ENCODE results near the gene DNAAF2.
"Not testable (repeated sequence)": the region's sequence is repeated elsewhere in the genome, so short reads cannot be mapped to it uniquely, and the experiment has no call there.

DNAAF2 gene

DNA sequence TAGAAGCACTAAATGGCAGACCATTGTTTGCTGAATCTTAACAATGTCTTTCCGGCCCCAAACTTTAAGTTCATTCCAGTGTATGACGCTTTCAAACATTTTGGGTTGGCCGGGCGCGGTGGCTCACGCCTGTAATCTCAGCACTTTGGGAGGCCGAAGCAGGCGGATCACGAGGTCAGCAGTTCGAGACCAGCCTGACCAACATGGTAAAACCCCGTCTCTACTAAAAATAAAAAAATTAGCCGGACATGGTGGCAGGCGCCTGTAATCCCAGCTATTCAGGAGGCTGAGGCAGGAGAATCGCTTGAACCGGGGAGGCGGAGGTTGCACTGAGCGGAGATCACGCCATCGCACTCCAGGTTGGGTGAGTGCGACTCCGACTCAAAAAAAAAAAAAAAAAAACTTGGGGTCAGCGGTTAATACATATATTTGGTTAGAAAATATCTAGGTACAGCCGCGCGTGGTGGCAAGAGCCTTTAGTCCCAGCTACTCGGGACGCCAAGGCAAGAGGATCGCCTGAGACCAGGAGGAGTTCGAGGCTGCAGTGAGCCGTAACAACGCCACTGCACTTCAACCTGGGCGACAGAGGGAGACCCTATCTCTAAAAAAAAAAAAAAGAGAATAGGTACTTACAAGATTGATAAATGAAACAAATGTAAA lies 49.9 kb downstream of the DNAAF2 start:
- not testable (repeated sequence) for DNase-seq (ENCODE audit: low spot score)

DNA sequence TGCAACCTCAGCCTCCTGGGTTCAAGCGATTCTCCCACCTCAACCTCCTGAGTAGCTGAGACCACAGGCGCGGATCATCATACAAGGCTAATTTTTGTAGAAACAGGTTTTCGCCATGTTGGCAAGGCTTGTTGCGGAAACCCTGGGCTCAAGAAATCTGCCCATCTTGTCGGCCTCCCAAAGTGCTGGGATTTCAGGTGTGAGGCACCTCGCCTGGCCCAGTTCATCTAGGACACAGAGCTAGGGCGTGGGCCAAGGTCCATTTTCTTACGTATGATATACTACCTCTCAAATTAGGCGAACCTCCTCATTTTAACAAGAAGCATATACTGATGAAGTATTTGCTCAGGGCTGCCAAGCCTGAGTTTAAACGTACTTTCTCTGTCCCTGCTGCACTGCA lies 51.0 kb downstream of the DNAAF2 start:
- no peak for DNase-seq (ENCODE audit: low spot score)

- no peak for DNase-seq (ENCODE audit: low spot score)
These were observed 51.4 kb downstream of the DNAAF2 start for GRCh38 chr14:49583629-49584028.

- DNase-seq (ENCODE audit: low spot score): no peak
These were observed 52.7 kb downstream of the DNAAF2 start for GRCh38 chr14:49582113-49582977.

DNA sequence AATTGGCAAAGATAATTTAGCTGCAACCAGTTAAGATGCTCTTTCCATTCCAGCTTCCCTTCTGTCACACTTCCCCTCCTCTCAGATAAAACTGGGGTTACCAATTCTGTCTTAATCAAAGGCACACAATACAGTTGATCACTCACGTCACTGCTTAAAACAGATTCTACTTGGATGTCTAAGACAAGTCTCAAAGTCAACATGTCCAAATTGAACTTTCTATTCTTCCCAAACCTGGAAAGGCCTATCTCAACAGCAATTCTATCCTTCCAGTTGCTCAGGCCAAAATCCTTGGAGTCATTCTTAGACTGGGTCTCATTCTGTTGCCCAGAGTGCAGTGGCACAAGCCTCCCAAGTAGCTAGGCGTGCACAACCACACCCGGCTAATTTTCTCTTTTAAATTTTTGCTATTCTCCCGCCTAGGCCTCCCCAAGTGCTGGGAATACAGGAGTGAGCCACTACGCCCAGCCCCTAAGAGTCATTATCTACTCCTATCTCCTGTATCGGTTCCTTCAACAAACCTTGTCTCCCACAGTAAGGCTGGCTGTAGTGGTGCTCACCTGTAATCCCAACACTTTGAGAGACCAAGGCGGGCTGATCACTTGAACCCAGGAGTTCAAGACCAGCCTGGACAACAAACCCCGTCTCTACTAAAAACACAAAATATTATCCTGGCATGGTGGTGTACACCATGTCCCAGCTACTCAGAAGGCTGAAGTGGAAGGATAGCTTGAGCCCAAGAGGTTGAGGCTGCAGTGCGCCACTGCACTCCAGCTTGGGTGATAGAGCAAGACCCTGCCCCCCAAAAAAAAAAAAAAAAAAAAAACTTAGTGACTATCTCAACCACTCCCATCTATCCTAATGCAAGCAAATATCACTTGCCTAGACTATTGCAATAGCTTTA lies 53.6 kb downstream of the DNAAF2 start:
- DNase-seq (ENCODE audit: low spot score): no peak

DNA sequence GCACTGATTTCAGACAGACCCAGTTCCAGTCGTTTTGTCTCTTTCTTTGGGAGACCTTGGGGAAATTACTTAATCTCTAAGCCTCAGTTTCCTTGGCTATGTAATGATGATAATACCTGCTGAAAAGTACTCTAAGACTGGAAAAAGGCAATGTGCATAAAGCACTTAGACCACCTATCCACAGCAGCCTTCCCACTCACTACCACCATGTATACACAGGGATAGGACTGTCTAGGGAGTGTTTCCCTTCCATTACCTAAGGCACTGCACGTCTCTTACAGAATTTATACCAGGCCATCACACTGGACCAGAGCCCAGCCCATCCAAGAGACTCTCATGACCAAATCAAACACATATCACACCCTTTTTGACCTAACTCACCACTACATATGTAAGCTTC lies 55.2 kb downstream of the DNAAF2 start:
- DNase-seq (ENCODE audit: low spot score): no peak

DNA sequence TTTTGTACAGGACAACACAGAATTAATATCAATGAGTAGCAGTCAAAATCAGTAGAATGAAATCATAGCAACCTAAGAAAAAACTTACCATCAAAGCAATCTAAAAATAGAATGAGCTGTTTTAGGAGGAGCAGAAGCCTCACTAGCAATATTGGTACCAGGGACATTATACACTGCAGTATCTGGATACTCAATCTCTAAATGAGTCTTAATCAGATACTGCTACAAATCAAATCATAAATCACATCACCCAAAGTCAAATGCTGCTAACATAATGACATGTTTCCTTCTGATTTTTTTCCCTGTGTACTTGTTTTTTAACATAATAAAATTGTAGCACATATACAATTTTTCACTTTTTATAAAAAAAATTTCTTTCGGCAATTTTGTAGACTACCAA lies 56.9 kb downstream of the DNAAF2 start:
- DNase-seq (ENCODE audit: low spot score): no peak

All from Ammon's horn (tissue), 1 donor.